DMS53 treated with DMSO at 0.1 percent for 48 hours (cell line): ENCODE measurements around the gene GAK.

Experiments
- DNase-seq: peaks from one replicate; lab custom pipeline; 2025; ENCODE audit not compliant: unreplicated experiment; lab: John Stamatoyannopoulos, UW

The GAK gene

DNA sequence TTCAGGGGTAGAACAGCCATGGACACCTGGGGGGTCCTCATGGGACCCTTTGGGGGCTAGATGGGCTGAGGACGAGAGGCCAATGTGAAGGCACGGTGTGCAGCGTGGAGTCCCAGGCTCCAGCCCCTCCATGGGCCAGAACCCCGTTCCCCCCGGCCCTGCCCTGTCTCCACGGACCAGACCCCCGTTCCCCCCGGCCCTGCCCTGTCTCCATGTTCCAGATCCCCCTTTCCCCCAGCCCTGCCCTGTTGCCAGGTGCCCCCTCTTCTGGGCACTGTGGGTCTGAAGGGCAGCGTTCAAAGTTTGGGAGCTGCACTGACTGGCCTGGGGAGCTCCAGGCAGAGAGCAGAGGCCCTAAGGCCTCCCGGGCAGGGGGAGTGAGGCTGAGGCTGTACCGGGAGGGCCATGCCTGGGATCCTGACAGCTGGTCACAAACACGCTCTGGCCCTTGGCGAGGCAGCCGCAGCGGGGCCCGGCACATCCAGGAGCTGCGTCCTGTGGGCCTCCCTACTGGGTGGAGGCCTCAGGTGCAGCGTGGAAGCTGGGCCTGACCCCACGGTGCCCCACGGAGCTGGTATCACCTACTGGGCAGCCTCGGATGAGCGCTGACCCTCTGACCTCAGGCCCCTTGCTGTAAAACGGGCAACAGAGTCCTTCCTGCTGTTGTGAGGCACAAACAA is 32.4 kb upstream of the GAK start:
- no peak for DNase-seq

DNA sequence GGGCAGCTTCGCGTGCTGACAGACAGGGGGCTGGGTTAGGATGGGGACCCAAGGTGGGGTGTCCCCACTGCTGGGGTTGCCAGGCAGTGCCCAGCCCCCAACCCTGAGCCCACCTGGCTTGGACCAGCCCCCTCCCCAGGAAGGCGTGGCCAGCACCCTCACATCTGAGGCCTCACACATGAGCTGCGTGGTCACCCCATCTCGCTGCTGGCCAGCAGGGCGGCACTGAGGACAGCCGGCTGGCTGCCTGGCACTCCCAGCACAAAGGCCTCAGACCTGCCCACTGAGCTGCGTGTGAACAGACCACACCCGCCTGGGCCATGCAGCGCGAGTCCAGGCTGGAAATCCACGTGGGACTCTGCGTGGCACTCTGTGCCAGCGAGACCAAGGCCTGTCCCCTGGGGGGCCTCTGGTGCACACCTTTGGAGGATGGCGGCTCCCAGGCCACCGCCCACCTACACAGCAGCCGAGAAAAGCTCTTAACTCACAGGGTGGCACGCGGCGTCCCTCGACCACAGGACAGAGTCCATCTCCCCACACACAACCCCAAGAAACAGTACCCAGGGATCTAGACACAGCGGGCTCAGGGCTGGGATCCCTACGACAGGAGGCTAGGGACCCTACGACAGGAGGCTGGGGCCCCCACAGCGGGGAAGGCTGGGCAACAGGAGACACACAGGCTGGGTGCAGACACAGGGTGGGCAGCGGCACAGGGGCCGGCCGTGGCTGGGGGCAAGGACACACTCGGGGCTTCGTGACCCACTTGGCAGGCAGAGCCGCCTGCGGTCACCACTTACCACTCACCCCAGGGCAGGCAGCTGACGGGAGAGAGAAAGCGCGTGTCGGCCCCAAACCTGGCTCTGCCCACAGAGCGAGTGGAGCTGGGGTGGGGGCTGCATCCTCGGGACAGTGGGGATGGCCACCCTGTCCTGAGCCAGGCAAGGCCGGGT is 31.4 kb upstream of the GAK start:
- no peak for DNase-seq

DNA sequence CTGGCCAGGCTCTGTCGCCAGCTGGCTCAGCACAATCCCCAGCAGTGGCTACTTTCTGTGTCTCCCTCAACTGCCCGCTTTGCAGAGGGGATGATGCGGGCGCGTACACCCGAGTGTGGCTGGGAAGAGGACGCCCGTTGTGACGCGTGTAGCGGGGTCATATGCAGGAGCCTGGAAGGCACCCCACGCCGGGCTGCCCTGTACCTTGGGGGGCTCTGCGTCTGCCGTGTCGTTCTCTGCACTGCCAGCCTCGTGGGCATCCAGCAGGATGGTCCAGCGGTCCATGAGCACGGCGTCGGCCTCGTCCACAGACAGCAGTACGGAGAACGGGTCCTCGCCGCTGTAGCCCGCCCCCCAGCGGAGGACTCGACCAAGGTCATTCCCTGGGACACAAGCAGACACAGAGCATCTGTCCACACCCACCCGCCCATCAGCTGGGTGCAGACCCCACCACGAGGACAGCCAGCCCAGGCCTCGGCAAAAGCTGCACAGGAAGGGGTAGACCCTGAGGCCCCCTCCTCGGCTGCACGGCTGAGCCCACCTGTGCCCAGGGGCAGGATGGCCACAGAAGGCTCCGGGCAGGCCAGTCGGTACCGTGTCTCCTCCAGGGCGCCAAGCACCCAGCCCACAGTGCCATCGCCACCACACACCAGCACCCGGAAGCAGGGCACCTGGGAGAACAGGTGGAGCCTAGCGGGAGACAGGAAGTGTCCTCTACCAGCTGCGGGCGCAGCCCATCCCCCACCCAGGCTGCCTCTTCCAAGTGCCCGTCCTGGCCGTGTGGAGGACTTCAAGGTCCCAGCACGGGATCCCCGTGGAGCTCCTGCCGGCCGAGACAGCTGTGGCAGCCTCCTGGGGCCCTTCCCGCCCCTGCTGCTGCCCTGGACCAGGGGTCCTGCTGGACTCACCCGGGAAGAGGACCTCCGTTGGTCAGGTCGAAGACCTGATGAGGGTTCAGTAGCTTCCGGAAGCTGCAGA is 30.4 kb upstream of the GAK start:
- DNase-seq: peak; percentile 97

DNA sequence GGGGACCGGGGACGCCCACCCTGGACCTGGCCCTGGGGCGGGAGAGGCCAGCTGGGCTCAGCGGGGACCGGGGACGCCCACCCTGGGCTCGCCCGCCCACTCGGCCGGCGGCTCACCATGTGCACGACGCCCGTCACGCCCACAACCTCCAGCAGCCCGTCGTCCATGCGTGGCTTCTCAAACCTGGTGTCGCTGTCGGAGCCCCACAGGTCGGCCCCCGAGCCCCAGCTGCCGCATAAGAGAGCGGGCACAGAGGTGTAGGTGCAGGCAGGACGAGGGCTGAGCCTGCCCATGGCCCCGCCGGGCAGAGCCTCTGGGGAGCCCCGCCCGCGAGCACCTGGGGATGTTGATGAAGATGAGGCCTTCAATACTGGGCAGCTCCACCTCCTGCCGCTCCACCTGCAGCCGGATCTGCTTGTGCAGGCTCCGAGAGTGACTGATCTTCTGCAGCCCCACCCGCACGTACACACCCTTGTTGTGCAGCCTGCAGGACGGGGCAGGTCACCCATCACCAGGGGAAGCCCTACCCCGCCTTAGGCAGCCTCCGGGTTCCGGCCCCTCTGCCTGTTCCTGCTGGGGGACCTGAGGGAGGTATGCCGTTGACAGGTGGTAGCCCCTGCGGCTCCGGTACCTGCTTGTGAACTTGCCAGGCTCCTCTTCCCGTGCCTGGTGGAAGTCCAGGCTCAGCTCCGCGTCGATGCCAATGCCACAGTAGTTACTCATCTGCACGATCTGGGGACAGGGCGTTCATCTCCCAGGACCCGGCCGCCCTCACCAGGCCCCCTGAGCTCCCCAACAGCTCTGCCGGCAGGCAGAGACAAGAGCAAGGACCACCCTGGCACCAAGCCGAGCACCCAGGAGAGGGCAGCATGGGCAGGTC is 29.5 kb upstream of the GAK start:
- no peak for DNase-seq

DNA sequence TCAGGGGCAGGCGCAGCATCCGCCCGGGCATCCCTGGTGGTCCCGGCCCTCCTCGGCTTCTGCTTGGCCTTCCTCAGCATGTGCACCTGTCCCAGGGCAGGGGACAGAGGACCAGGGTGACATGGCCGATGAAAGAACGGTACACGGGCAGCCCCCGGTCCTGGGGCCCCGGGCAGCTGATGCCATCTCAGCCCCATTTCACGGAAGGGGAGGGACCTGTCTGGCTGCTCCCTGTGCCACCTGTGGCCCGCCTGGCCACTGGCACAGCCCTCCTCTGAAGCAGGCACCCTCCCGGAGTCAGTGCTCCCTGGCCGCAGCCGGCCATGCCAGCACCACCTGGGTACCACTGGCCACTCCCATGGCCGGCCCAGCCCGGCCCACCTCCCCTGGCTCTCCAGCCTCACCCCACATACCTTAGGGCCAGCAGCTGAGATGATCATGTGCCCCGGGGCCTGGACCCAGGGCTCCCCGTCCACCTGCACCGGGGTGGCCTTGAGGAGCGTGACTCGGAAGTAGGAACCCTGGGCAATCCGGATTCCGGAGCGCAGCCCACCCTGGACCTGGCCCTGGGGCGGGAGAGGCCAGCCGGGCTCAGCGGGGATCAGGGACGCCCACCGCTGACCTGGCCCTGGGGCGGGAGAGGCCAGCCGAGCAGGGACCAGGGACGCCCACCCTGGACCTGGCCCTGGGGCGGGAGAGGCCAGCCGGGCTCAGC is 28.7 kb upstream of the GAK start:
- DNase-seq: no peak

DNA sequence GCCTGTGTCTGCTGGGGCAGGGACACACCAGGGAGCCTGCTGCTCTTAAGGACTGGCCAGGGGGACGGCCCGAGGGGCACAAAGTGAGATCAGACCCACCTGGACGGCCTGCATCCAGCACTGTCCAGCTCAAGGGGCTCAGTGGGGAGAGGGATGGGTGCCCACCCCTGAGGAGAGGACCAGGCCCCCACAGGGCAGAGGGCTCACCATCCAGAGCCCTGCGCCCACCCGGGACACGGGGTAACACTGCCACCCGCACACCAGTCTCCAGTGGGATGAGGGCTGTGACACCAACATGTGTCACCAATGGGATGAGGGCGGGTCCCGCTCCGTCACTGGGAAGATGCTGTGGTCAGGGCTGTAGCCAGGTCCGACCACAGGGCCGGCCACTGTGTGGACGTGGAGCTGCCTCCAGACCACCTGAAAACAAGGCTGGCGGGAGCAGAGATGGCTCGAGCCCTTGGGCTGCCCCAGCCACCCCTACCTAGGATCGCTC is 28.1 kb upstream of the GAK start:
- no peak for DNase-seq

DNA sequence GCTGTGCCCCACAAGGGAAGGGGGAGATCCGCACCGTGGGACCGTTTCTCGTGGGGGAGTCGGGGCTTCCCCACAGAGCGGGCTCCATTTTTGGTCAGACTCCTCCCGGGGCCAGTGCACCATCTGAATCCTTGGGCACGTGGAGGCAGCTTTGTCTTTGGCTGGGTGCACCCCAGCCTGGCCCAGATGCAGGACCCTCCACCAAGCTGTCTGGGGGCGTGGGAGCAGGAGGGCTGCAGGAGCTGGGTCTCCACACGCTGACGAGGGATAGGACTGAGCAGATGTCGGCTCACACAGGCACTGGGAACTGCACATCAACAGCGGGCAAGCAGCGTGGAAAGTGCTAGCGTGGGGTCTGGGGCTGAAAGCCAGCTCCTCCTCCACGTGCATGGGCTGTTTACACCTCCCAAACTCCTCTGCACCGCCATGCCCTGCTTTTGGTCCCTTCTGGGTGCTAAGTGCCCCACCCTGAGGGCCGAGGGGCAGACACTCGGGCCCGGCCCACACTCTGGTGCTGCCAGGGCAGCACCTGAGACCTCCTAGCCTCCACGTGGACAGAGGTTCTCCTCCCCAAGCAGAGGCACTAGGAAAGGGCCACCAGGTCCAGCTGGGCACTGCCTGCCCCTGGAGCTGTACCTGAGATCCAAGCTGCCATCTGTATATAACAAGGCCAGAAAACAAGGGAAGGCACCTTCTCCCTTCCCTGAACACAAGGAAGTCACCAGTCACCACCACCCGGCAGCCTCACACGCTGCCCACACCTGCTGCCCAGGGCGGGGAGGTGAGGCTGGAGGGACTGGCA is 27.4 kb upstream of the GAK start:
- no peak for DNase-seq

DNA sequence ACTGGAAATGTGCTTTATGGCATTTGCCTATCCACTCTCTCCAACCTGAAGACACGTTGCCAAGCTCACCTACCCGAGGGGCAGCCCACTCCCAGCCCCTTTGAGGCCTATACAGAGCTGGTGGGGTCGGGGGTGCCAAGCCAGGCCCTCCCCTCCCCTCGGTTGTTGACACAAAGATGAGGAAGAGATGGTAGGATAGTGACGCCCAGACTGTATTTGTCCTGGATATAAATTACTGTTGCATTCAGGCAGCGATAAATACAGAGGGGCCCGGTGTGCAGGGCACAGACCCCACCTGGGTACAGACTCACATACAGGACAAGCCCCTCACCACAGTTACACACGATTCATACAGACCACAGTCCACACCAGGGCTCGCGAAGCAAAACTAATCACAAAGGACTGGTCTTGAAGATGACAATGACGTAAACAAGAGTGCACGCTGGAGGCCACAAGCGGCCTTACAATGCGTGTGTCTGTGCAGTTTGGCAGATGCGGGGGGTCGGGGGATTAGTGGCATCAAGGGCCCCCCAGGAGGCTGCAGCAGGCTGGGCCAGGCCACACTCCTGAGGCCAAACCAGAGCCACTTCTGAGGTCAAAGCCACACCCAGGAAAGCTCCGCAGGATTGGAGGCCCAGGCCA is 26.7 kb upstream of the GAK start:
- DNase-seq: no peak

DNA sequence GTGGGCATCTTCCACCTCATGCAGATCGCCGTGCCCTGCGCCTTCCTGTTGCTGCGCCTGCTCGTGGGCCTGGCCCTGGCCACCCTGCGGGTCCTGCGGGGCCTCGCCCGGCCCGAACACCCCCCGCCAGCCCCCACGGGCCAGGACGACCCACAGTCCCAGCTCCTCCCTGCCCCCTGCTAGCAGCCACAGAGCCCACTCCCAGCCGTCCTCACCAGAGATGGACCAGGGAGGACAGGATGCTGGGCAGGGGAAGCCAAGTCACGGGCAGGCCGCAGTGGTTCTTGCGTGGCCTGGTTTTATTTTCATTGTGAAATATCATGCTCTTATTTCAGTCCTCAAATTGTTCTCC is 26.2 kb upstream of the GAK start:
- DNase-seq: no peak

DNA sequence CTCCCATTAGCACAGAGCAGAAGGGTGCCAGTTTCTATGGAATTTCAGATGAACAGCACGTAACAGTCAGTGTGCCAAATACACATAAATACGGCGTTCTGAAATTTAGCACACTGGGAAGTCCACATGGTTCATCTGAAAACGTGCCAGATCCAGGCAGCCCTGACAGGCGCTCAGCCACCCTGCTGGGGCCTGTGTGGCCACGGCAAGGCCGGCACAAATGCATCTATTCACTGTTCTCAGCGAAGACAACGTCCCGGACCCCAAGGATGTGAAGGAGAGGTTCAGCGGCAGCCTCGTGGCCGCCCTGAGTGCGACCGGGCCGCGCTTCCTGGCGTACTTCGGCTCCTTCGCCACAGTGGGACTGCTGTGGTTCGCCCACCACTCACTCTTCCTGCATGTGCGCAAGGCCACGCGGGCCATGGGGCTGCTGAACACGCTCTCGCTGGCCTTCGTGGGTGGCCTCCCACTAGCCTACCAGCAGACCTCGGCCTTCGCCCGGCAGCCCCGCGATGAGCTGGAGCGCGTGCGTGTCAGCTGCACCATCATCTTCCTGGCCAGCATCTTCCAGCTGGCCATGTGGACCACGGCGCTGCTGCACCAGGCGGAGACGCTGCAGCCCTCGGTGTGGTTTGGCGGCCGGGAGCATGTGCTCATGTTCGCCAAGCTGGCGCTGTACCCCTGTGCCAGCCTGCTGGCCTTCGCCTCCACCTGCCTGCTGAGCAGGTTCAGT is 25.6 kb upstream of the GAK start:
- no peak for DNase-seq

DNA sequence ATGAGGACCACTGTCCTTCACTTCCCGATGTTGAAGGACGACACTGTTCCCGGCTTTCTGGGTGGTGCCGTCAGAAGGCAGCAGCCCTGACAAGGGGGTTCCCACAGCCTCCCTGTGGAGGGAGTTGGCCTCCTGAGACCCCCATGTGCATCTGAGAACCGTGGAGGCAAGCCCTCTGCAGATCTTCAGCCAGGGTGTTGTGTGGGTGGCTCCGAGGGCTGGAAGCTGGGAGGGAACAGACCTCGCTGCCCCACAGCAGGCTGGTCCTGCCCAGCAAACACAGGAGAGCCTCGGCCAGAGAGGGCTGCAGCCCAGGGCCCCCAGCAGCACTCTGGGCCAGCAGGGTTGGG is 25.1 kb upstream of the GAK start:
- no peak for DNase-seq

DNA sequence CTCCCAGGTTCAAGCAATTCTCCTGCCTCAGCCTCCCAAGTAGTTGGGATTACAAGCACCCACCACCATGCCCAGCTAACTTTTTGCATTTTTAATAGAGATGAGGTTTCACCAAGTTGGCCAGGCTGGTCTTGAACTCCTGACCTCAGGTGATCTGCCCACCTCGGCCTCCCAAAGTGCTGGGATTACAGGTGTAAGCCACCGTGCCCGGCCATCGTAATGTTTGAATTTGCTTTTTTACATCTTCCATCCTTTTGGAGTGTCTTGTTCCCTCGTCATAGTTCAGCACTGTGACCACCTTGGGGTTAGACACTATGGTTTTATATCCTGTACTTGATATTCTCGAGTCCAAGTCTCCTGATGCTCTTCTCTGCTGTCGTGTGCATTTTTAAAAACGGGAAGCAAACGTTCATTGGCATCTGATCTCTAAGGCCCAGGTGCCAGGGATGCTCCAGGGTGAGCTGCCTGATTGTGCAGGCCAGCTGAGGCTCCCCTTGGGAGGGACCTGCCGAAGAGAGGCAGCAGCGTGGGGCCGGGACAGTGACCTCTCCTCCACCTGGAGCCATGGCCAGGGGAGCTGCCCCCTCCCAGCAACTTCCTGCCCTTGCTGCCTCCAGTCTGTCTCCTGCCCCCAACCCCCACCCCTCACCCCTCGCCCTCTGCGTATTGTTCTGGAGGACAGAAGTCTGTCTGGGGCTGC is 24.6 kb upstream of the GAK start:
- DNase-seq: no peak

DNA sequence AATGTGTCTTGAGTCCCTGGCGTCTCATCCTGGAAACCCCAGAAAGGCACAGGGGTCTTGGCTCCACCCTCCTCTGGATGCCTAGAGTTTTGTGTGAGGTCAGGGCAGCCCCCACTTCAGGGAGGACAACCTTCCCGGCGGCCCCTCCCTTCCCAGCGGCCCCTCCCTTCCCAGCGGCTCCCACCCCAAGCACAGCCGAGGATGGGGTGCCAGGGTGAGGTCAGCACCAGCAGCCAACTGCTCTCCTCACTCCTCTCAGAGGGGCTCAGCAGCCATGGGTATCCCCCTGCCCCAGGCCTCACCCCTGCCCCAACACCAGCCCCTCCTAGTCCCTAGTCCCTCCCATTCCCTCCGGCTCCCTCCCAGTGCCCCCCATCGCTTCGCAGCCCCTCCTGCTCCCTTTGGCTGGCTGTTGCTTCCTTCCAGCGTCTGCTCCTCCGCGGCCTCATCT is 23.8 kb upstream of the GAK start:
- no peak for DNase-seq

DNA sequence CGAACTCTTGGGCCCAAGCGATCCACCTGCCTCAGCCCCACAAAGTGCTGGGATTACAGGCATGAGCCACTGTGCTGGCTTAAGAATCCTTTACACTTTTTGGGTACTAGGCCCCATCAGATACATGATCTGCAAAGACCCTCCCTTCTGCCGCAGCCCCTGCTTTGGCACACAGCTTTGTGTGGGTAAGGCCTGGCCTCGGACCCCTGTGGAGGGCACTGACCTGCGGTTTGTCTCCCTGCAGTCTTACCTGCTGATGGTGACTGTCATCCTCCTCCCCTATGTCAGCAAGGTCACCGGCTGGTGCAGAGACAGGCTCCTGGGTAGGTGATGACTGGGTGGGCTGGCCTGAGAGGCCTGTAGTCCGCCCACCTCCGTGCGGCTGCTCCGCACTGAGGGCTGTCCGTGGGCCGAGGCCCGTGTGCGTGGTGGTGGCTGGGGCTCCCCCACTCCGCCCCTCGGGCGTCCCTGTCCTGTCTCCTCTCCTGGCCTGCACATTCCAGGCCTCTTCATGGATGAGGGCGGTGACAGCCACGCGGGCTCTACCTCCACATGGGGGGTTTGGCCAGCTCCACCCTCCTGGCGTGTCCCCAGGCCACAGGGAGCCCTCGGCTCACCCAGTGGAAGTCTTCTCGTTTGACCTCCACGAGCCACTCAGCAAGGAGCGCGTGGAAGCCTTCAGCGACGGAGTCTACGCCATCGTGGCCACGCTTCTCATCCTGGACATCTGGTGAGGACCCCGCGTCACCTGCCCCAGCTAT is 23.2 kb upstream of the GAK start:
- DNase-seq: no peak

DNA sequence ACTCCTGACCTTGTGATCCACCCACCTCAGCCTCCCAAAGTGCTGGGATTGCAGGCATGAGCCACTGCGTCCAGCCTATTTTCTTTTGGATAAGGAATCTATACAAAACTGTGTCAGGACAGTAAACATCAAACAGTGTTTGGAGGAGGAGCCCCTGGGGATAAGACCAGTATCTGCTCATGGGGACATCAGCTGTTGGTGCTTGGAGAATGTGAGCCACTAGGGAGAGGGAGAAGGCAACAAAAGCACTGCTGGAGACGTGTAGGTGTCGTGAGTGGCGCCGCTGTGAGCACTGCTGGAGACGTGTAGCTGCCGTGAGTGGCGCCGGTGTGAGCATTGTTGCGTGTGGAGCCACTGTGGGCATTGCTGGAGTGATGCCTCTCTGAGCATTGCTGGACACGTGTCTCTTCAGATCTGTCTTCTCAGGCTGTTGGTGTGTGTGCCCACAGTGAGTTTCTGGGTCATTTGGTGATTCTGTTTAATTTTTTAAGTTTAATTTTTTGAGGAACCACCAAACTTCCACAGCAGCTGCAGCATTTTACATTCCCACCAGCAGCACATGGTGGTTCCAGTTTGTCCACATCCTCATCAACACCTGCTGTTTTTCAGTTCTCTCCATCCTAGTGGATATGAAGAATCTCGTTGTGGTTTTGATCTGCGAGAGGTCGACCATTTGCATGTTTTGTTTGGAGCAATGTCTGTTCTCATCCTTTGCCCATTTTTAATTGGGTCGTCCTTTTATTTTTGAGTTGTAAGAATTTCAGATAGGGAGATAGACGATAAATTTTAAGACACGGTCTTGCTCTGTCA is 22.3 kb upstream of the GAK start:
- DNase-seq: no peak

DNA sequence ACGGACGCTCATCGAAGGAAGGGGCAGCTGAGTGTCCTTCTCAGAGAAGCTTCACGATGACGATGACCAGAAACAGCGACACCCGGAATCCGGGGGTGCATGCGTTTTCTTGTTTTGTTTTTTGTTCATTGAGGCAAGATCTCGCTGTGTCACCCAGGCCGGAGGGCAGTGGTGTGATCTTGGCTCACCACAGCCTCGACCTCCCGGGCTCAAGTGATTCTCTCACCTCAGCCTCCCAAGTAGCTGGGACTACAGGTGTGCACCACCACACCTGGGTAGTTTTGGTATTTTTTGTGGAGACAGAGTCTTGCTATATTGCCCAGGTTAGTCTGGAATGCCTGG is 21.4 kb upstream of the GAK start:
- no peak for DNase-seq
